ENCODE results near the gene CENPO.

- TF ChIP-seq CTCF (IDR thresholded peaks at IDR 0.05; ENCODE audit: low read length), result no peak
- no peak for TF ChIP-seq EZH2phosphoT487 (IDR thresholded peaks at IDR 0.05; ENCODE audit: low read length)
These were observed 57.7 kb downstream of the CENPO start for GRCh38 chr2:24850944-24851343.
